ENCODE measurements around the gene NINL.

Gene NINL

DNA sequence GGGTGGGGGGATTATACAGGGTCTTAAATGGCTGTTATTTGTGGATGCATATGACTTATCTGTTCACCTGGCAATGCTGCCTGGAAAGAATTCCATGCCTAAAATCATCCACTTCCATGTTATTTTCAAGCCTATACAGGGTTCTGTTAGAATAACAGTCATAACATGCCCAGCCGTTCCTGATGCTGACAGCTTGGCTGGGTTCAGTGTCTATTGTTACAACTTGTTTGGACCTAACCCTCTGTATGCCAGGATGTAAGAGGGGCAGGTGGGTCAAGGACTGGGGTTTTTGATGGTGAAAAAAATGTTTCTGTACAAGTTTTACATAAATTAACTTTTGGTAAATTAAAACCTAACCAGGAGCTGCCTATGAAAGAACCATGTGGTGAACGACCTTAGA, 98.0 kb downstream of the NINL start:
- Histone ChIP-seq H3K27me3 (ENCODE audit: insufficient read depth, low read length) (no peaks in the 10 kb centered on the region), H2AFZ (ENCODE audit: low read length) (no peak overlapping the region), H4K20me1 (ENCODE audit: insufficient read depth, low read length) (no peaks in the 10 kb centered on the region), H3K9ac (ENCODE audit: low read length) (no peak overlapping the region), H3K4me1 (ENCODE audit: insufficient read depth, low read length, severe bottlenecking) (no peaks in the 10 kb centered on the region), H3K4me2 (ENCODE audit: low read length) (no peak overlapping the region), H3K9me2 (ENCODE audit: low read depth, low read length) (no peaks in the 10 kb centered on the region), H3K36me3 (ENCODE audit: insufficient read depth, low read length) (no peaks in the 10 kb centered on the region), H3K79me2 (ENCODE audit: insufficient read depth, low read length) (no peaks in the 10 kb centered on the region), H3F3A (ENCODE audit: insufficient read depth, low read length) (no peaks in the 10 kb centered on the region), H3K27ac (ENCODE audit: low read depth, low read length, poor library complexity, severe bottlenecking) (no peak overlapping the region), H3K4me3 (ENCODE audit: low read depth, low read length, poor library complexity, severe bottlenecking) (no peak overlapping the region), H3K9me3 (ENCODE audit: low read length) (no peaks in the 10 kb centered on the region)
- TF ChIP-seq EZH2 (IDR thresholded peaks at IDR 0.05; ENCODE audit: borderline replicate concordance, low read length) = no peak
- TF ChIP-seq, protein P1, sequence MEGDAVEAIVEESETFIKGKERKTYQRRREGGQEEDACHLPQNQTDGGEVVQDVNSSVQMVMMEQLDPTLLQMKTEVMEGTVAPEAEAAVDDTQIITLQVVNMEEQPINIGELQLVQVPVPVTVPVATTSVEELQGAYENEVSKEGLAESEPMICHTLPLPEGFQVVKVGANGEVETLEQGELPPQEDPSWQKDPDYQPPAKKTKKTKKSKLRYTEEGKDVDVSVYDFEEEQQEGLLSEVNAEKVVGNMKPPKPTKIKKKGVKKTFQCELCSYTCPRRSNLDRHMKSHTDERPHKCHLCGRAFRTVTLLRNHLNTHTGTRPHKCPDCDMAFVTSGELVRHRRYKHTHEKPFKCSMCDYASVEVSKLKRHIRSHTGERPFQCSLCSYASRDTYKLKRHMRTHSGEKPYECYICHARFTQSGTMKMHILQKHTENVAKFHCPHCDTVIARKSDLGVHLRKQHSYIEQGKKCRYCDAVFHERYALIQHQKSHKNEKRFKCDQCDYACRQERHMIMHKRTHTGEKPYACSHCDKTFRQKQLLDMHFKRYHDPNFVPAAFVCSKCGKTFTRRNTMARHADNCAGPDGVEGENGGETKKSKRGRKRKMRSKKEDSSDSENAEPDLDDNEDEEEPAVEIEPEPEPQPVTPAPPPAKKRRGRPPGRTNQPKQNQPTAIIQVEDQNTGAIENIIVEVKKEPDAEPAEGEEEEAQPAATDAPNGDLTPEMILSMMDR (IDR thresholded peaks at IDR 0.05; ENCODE audit: low read length) = no peak

DNA sequence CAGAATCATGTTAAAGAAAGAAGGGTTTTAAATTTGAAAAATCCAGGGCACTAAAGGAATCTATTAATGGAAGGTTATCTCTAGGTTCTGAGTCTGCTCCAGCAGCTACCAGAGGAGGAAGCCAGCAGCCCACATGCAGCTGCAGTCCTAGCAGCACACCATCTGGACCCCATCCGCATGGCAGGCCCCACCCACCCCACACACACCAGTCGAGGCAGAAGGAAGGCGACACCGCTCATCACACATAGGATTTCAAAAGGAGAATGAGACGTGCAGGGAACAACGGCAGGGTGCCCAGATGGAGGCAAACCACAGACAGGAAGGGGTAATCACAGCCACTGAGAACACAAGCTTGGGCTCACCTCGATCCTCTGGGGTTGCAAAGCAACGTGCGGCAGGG, 99.0 kb downstream of the NINL start:
- Histone ChIP-seq H4K20me1 (ENCODE audit: insufficient read depth, low read length) (no peaks in the 10 kb centered on the region), H3K4me3 (ENCODE audit: low read depth, low read length, poor library complexity, severe bottlenecking) (no peak overlapping the region), H3K9me2 (ENCODE audit: low read depth, low read length) (no peaks in the 10 kb centered on the region), H3K9ac (ENCODE audit: low read length) (no peak overlapping the region), H3K9me3 (ENCODE audit: low read length) (no peaks in the 10 kb centered on the region), H3K27ac (ENCODE audit: low read depth, low read length, poor library complexity, severe bottlenecking) (no peak overlapping the region), H3K27me3 (ENCODE audit: insufficient read depth, low read length) (no peaks in the 10 kb centered on the region), H2AFZ (ENCODE audit: low read length) (no peak overlapping the region), H3K79me2 (ENCODE audit: insufficient read depth, low read length) (no peaks in the 10 kb centered on the region), H3K4me2 (ENCODE audit: low read length) (no peak overlapping the region), H3F3A (ENCODE audit: insufficient read depth, low read length) (no peaks in the 10 kb centered on the region), H3K4me1 (ENCODE audit: insufficient read depth, low read length, severe bottlenecking) (no peaks in the 10 kb centered on the region), H3K36me3 (ENCODE audit: insufficient read depth, low read length) (no peaks in the 10 kb centered on the region)
- TF ChIP-seq, protein P1 (IDR thresholded peaks at IDR 0.05; ENCODE audit: low read length) = no peak
- TF ChIP-seq EZH2 (IDR thresholded peaks at IDR 0.05; ENCODE audit: borderline replicate concordance, low read length) = no peak

DNA sequence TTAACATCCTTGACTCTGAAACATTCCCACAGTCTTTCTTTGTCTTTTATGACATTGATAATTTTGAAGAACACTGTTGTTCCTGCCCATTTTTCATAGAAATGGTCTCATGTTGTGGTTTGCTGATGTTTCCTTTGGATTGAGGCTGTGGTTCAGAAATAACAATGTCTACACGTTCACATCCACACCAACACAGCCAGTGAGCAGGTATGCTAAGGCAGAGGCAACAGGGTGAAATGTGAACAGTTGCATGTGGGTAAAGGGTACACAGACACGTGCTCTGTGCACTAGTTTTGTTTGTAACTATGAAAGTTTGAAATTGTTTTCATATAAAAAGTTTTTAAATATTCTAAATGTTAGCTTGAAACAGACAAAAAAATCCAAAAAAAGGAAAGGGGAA, 99.5 kb downstream of the NINL start:
- TF ChIP-seq, protein P1 (IDR thresholded peaks at IDR 0.05; ENCODE audit: low read length) = no peak
- no peak for TF ChIP-seq EZH2 (IDR thresholded peaks at IDR 0.05; ENCODE audit: borderline replicate concordance, low read length)
- Histone ChIP-seq H3K27ac (ENCODE audit: low read depth, low read length, poor library complexity, severe bottlenecking) (no peak overlapping the region), H3K36me3 (ENCODE audit: insufficient read depth, low read length) (no peaks in the 10 kb centered on the region), H3K9me2 (ENCODE audit: low read depth, low read length) (no peaks in the 10 kb centered on the region), H3K27me3 (ENCODE audit: insufficient read depth, low read length) (no peaks in the 10 kb centered on the region), H3K9me3 (ENCODE audit: low read length) (no peaks in the 10 kb centered on the region), H2AFZ (ENCODE audit: low read length) (no peak overlapping the region), H4K20me1 (ENCODE audit: insufficient read depth, low read length) (no peaks in the 10 kb centered on the region), H3K79me2 (ENCODE audit: insufficient read depth, low read length) (no peaks in the 10 kb centered on the region), H3K4me1 (ENCODE audit: insufficient read depth, low read length, severe bottlenecking) (no peaks in the 10 kb centered on the region), H3K4me2 (ENCODE audit: low read length) (no peak overlapping the region), H3K4me3 (ENCODE audit: low read depth, low read length, poor library complexity, severe bottlenecking) (no peak overlapping the region), H3K9ac (ENCODE audit: low read length) (no peak overlapping the region), H3F3A (ENCODE audit: insufficient read depth, low read length) (no peaks in the 10 kb centered on the region)

Data from OCI-LY1 (cell line).